Left renal pelvis (tissue), 4 donors: ENCODE results near the gene UBE2J2. TPM values are rescaled to one million over a fixed set of nuclear protein-coding genes. Genes with fewer than 3 reads are reported as not detected.
"Not testable (repeated sequence)": the region's sequence is repeated elsewhere in the genome, so short reads cannot be mapped to it uniquely, and the experiment has no call there.

Experiments
- DNase-seq, 4 donors: peaks; one replicate each; pipeline ENCODE4 v3.0.0-alpha.2; 2013; ENCODE audit warnings: low read depth in 4 of 4, low spot score in 3 of 4
- polyA plus RNA-seq, 4 donors: library from polyadenylated mRNA; unstranded; fragments of 120-200 nt; gene quantifications; one replicate each; pipeline ENCODE4 v1.2.1, GENCODE V29; 2013; ENCODE audit not compliant: insufficient read length in 4 of 4

The UBE2J2 gene
- polyA plus RNA-seq, 4 donors: 43.8 to 68.3 (median 49.3) TPM

DNA sequence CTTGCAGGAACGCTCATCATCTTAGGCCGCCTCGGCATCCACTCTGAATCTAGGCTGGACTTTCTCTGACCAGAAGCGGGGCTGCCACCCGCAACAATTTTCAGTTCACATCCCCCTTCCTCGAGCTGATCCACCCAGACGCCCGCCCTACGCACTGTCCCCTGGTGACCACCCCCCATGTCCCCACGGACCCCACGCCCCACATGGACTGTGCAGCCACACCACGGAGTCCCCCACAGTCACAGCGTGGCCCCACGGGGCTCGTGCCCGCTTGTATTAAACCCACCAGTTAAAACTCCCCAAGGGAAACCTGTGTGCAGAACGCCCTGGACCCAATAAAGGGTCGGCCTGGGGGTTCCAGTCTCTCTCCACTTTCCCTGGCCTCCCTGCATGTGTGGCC is 14.1 kb downstream of the UBE2J2 start:
- no peak for DNase-seq

DNA sequence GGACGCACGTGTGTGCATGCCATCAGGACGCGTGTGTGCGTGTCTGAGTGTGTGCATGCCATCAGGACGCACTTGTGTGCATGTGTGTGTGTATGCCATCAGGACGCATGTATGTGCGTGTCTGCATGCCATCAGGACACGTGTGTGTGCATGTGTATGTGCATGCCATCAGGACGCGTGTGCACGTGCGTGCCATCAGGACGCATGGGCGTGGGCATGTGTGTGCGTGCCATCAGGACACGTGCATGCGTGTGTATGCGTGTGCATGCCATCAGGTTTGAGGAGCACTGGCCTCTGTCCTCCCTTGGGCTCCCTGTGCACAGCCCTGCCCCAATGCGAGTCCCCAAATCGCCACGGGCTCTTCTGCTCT is 14.6 kb downstream of the UBE2J2 start:
- no peak for DNase-seq

DNA sequence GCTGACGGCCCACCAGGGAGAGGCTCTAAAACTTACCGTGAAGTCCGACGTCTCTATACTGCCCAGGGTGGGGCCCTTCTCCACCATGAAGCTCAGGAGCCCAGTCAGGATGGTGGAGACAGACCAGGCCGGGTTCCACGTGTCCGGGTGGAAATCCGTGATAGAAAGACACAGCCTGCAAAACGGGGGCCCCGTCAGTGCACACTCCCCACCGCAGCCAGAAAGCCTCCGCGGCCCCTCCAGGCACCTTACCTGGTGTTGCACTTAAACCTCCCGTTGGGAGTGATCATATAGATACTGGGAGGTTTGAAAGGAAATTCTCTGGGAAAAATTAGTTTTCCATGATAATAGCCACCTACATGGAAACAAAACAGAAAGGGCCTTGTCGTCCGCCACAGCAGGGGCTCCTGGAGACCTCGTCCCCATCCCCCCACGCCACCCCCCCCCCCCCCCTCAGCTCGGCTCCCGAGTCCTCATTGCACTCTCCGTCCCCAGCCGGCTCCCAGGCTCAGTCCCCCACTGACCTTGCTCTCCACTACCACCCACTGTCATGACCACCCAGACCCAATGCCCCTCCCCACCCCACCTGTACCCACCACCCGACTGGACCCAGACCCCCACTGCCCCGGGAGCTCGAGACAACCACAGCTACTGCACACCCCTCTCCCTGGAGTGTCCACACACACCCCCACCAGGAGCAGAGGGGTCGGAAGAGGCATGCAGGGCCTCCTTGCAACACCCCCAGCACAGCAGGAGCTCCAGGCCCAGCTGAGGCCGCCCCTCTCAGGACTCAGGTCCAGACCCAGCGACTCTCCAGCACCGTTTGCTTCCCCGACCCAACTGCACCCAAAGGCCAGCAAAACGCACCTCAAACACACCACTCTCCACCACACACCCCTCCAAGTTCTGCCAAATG is 16.4 kb downstream of the UBE2J2 start:
- DNase-seq: no peak

DNA sequence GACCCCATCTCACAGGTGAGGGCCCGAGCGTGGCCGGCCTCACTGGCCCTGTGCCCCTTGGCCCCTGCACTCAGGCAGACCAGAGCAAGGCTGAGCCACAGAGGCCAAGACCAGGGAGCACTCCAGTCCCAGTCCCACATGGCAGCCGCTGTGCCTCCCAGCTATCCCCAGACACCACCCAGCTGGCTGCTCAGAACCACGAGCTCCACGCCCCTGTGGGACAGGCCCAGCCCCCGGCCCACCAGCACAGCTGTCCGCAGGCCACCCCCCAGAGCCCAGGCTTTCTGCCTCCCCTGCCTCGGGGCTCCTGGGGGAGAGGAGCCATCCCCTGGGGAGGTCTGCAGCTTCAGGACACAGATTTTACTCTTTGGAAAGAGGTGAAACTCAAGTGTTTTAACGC is 18.0 kb downstream of the UBE2J2 start:
- DNase-seq: no peak

DNA sequence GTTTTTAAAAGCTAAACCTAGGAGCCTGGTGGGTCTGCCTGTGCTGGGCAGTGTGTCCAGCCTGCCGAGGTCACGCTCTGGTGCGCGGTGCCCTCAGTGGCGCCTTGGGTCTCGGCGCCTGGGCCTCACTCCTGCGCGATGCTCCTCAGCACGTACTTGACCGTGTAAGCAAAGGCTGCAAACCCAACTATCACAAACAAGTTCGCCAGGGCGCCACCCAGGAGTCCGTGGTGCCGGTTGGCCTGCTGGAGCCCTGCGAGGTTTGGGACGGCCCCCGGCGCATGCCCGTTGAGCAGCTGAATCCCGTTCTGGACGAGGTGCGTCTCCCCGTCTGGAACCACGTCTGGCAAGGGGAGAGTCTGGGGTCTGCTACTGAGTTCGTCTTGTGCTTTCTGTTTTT is 18.6 kb downstream of the UBE2J2 start:
- no peak for DNase-seq

DNA sequence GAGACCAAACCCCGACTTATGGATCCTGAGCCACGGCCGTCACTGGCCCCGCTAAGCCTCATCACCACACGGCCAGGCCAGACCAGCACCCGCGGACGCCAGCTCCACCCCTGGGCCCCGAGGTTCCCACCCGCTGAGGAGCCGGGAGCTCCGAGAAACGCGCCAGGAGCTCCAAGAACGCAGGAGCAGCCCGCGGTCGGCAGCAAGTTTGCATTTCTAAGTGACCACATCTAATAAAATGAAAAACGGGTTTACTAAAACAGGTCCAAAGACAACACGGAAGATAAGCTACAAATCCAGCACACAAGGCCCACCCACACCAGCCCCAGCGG is 19.0 kb downstream of the UBE2J2 start:
- no peak for DNase-seq

DNA sequence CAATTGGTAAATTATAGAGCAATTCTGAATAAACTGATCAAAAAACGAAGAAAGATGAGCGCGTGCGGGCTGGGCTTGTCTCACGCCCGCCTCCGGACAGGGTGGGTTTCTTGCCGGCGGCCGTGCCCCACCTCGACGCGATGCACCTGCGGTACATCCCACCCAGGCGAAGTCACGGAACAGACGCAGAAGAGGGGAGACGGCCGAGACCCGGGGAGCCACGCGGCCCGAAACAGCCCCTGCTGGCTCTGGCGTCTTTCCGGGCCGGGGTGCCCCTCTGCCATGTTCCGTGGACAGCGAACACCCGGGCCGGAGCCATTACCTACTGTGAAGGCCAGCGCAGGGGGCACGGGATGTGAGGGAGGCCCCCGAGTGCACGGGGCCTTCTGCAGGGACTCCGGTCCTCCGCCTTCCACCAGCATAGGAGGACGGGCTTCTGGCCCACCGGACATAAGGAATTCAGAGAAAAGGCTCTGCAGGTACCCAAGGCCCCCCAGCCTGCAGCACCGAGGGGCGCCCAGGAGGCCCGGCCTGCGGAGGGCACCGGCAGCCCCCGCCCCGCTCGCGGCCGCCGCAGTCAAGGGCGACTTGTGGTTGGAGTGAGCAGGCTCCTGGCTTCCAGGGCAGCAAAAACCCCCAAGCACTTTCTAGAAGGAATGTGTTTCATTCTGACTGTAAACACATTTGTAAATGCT is 19.5 kb downstream of the UBE2J2 start:
- no peak for DNase-seq

DNA sequence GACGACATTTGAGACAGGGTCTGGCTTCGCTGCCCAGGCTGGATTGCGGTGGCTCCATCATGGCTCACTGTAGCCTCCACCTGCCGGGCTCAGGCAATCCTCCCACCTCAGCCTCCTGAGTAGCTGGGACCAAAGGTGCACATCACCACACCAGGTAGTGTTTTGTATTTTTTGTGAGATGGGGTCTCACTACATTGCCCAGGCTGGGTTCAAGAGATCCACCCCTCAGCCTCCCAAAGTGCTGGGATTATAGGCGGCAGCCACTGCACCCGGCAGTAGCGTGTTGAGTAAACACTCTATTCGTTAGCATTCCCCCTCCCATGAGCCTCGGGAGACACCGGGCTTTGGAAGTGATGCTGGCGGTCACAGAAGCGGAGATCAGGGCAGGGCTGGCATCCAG is 20.3 kb downstream of the UBE2J2 start:
- no peak for DNase-seq

DNA sequence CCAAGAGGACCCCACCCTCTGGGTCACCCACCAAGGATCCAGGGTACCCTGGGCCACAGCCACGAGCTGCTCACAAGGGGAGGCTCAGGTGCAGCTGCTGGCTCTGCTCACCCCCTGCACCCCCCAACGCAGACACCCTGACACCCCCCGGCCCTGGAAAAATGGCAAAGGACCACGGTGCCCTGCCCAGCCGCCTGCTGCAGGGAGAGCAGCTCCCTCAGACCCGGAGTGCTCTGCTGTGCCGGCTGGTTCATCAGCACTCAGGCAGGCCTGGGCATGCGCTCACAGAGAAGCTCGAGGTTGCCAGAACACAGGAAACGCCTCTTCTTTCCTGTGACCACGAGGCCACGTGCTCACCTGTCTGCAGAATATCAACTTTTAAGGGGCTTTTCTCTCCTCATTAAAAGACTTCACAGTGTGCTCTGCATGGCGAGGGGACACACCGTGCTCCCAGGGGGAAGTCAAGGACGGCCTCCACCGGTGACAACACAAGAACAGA is 22.8 kb downstream of the UBE2J2 start:
- DNase-seq: no peak

DNA sequence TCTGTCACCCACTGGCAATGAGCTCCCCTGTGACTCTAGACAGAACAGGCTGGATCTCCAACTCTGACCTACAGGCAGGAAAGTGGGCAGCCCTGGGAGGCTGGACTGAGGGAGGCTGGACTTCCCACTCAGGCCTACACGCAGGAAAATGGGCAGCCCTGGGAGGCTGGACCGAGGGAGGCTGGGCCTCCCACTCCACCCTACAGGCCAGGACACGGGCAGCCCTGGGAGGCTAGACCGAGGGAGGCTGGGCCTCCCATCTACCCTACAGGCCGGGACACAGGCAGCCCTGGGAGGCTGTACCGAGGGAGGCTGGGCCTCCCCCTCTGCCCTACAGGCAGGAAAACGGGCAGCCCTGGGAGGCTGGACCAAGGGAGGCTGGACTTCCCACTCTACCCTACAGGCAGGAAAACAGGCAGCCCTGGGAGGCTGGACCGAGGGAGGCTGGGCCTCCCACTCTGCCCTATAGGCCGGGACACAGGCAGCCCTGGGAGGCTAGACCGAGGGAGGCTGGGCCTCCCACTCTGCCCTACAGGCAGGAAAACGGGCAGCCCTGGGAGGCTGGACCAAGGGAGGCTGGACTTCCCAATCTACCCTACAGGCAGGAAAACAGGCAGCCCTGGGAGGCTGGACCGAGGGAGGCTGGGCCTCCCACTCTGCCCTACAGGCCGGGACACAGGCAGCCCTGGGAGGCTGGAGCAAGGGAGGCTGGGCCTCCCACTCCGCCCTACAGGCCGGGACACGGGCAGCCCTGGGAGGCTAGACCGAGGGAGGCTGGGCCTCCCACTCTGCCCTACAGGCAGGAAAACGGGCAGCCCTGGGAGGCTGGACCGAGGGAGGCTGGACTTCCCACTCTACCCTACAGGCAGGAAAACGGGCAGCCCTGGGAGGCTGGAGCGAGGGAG is 25.4 kb downstream of the UBE2J2 start:
- not testable (repeated sequence) for DNase-seq

DNA sequence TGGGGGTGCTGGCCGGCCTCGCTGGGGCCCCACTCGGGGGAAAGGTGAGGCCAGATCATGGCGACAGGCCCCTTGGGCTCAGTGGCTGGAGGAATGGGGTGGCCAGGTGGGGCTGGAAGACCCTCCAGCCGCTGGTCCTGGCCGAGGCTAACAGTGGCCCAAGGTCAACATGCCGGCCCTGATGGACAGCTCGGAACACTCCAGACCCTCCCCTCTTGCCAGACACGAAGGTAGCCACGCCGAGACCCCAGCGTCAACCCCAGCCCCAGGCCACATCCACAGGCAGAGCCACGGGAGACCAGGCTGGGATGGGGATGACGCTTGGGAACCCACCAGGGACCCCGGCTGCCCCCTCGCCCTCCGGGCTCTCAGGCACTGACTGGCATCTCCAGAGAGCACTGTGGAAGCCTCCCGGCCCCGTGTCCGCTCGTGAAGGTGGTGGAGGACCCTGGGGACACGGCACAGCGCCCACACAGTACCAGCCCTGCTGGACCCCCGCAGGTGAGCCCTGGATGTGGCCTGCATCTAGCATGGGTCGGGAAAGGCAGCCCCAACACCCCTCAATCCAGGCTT is 26.2 kb downstream of the UBE2J2 start:
- DNase-seq: no peak

DNA sequence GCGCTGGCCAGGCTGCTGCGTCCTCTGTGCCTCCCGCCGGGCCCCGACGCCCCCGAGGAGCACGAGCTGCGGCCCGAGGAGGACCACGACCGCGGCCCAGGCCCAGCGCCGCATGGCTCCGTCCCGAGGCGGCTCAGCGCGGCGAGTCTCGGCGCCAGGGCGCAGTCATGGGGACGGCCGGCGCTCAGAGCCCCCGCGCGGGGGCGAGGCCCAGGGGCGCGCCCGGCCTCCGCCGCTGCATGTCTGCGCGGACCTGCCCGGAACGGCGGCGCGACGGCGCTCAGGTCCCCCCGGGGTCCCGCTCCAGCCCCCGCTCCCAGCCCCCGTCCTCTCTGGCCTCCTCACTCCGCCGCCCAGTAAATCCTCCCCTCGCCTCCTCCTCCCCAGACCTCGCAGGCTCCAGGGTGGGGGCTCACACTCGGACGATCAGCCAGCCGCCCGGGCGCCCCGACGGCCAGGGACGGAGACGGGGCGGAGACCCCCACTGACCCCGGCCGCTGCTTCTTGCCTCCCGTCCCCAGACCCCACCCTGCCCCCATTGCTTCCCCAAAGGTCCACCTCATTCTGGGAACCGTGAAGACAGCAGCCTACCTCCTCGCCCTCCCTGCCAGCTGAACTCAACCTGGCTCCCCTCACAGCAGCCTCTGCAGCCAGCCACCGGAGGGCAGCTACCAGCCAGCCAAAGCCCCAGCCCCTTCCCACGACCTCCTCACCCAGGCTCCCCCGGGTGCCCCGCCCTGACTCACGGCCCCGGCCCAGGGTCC is 26.9 kb downstream of the UBE2J2 start, which contains the start of gene C1QTNF12:
TSS of gene C1QTNF12 (minus strand) at position 146 of the 764 bp plus-strand sequence. CDS start at position 114, 32 bp downstream.
- DNase-seq: no peak

DNA sequence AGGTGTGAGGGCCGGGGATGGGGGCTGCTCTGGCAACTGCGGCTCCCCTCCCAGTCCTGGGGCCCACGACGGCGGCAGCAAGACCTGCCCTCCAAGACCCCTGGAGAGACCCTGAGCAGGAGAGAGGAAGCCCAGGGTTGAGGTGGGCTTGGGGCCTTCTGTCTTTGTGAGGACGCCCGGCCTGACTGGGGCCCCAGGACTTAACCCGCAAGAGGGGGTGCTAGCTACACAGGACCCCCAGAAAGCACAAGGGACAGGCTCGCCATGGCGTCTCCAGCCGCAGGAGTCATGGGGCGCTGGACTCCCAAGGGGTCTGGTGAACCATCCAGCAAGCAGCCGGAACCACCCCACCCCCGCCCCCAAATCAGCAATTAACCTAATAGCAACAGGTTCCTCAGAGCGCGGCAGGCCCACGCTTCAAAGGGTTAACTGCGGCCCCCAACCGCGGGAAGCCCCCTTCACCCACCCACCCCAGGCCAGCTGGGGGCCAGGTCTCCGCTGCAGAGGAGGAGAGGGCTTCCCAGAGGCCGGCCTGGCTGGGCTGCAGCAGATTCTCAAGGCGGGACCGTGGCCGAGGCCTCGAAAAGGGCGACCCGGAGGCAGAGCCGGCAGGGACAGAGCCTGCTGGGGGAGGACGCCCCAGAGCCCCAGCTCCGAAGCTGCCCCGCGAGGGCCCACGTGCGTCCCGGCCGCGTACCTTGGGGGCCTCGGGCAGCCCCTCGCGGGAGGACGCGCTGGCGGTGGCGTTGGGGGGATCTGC is 27.7 kb downstream of the UBE2J2 start:
- DNase-seq: no peak

DNA sequence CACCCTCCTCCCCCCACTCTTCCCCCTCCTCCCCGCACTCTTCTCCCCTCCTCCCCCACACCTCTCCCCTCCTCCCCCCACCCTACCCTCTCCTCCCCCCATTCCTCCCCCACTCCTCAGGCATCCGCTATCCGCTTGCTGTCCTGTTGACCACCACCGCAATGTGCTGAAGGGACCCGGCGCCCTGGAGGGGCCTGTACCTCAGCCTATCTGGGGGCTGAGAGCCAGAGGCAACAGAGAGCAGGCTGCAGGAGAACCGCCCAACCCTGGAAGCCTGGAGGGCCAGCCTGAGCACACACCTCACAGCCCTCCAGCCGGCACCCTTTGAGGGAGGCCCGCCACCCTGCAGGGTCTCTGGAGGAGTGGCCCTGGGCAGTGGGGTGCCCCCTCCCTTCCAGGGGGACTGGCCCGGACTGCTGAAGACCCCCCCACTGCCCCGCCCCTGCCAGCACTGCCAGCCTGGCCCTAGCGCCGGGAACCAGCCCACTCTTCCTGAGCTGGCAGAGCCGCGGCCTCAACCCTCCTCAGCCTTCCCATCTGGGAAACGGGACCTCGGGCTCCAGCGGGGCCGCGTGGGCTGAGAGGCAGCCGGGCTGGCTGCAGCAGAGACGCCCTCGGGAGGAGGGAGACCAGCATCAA is 28.4 kb downstream of the UBE2J2 start:
- DNase-seq: no peak

DNA sequence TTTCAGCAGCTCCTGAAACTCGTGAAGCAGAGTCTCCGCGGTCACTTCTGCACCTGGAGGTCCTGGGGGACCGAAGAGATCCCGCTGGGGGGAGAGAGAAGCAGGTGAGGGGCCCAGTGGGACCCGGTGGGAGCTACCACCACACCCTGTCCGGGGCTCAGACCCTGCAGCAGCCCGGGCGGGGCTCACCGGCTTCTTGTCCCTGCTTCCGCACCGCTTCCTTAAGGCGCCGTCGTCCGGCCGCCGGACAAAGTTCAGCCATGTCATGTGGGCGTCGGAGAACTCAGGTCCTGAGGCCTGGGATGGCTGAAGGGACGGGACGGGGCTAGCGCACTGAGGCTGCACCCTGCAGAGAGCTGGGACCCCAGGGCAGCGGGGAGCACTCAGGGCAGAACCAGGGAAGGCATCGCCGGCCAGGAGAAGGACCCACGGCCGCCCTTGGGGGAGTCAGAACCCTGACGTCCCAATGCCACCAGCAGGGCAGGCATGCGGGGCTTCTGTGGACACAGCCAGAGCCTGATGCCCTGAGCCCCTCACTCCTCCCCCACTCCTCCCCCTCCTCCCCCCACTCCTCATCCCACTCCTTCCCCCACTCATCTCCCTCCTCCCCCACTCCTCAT is 29.4 kb downstream of the UBE2J2 start:
- DNase-seq: no peak

DNA sequence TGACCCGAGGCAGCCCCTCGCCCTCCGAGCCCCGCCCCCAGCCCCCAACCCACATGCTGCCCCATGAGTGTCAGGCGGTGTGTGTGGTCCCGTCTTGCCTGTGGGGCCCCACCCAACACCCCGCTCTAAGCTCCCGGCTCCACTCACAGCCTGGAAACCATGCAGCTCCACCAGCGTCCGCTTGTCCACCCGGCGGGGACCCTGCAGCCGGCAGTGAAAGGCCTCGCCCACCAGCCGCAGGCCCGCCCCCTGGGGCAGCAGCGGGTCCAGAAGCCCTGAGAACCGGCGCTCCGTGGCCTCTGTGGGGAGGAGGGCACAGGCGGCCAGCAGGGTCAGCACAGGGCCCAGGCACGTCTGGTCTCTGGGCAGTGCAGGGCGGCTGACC is 29.9 kb downstream of the UBE2J2 start:
- DNase-seq: no peak

DNA sequence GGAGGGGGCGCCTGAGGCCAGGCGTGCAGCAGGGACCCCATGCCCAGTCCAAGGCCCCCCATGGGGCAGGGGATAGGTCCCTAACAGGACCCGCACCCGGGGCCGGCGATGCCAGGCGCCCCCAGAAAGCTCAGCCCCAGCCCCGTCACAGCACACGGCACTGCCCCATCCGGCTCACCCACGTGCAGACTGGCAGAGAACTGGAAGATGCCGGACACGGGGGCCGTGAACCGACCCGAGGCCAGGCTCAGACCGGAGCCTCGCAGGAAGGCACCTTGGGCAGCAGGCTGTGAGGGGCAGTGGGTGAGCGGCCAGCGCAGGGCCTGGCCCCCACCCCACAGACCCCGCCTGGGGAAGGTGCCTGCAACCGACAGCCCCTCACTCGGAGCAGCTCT is 30.4 kb downstream of the UBE2J2 start:
- no peak for DNase-seq
